HL-60 (cell line): ENCODE data around the gene NPAS4.
A peak's percentile ranks its signal among the peaks of the same experiment; 100 is the strongest.

Source experiments
- CTCF ChIP-seq: IDR thresholded peaks from one replicate; pipeline ENCODE4 v1.5.1; 2011; ENCODE audit warnings: low read length, control low read depth, inconsistent platforms; ENCODE audit not compliant: insufficient read depth
- GABPA ChIP-seq: IDR thresholded peaks from 2 replicates; pipeline ENCODE4 v1.6.1; 2012; ENCODE audit warnings: low read depth
- POLR2AphosphoS5 ChIP-seq: IDR thresholded peaks from 2 replicates; pipeline ENCODE4 v1.6.1; 2012; ENCODE audit warnings: low read depth

DNA sequence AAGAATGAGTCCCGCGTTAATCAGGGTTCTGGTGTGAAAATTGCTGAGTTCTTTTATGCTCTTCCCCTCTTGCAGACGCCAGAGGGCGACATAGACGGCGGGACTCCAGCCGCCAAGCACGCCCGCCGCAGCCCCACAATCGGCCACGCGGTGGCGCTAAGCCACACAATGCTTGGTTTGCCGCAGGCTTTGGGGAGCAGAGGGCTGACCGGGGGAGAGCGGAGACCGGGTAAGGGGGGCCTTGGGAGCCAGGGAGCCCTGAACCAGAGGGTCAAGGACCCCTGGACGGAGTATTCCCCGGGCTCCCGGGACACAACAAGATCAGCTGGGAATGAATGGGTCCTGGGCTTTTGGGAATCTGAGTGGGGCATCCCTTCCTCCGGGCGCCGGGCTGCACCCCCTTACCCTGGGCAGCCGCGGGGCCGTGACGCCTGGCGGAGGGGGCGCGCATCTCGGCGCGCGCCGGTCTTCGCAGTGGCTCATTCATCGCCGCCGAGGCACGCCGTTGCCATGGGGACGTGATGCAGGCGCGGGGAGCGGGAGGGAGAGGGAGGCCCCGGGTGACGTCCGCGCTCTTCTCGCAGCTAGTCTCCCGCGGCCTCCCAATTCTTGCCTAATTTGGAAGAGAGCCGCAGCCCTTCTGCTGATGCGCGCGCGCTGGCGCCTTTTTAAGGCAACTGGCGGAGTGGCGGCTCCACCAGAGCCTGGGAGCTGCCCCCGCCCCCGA lies 12.2 kb upstream of the NPAS4 start:
- TF ChIP-seq CTCF (peak; percentile 96), GABPA (no peak), POLR2AphosphoS5 (no peak)
